Transverse colon (tissue), 4 donors: ENCODE data around the gene SEC14L1. TPM values are rescaled to one million over a fixed set of nuclear protein-coding genes. Genes with fewer than 3 reads are reported as not detected.
A peak's percentile ranks its signal among the peaks of the same experiment; 100 is the strongest.

Experiments used
- DNase-seq: peaks from one replicate; pipeline ENCODE4 v3.0.0-alpha.2; 2019
- H3K27ac ChIP-seq, 4 donors: fragments of 200-600 bp; sonication (generic); 2 replicates each; pipeline ENCODE4 v1.5.1; 2016 to 2018; ENCODE audit warnings: inconsistent platforms in 4 of 4
- H3K27me3 ChIP-seq: fragments of 200-600 bp; sonication (generic); 2 replicates; pipeline ENCODE4 v1.5.1; 2017; ENCODE audit warnings: inconsistent platforms
- H3K36me3 ChIP-seq, 4 donors: fragments of 200-600 bp; sonication (generic); 2 replicates each; pipeline ENCODE4 v1.5.1; 2017 to 2019; ENCODE audit warnings: inconsistent platforms in 4 of 4
- H3K4me1 ChIP-seq, 4 donors: fragments of 200-600 bp; sonication (generic); 2 replicates each; pipeline ENCODE4 v1.5.1; 2017 to 2020; ENCODE audit warnings: inconsistent platforms in 4 of 4
- H3K4me3 ChIP-seq, 4 donors: fragments of 200-600 bp; sonication (generic); 1 replicate in 1 of 4; 2 replicates in 3 of 4; pipeline versions ENCODE4 v1.5.1 to v1.6.1; 2017 to 2019; ENCODE audit warnings: inconsistent platforms in 4 of 4
- H3K9me3 ChIP-seq, 2 donors: fragments of 200-600 bp; sonication (generic); 2 replicates each; pipeline ENCODE4 v1.5.1; 2017 to 2019; ENCODE audit warnings: inconsistent platforms in 2 of 2
- EP300 ChIP-seq: sonication (generic); formaldehyde crosslinking; IDR thresholded peaks from one replicate; pipeline ENCODE4 v1.6.1; 2017; ENCODE audit warnings: antibody characterized with exemption, low read depth
- POLR2A ChIP-seq: fragments of 450-650 bp; IDR thresholded peaks from one replicate; pipeline ENCODE4 v1.6.1; 2016; ENCODE audit warnings: antibody characterized with exemption, mild to moderate bottlenecking, moderate library complexity
- POLR2AphosphoS5 ChIP-seq, 3 donors: sonication (generic); formaldehyde crosslinking; IDR thresholded peaks; one replicate each; pipeline ENCODE4 v1.6.1; 2016; ENCODE audit warnings: antibody characterized with exemption in 3 of 3
- WGBS, 2 donors: methylation state at CpG; one replicate each; pipeline ENCODE4 v1.1.5; 2018; ENCODE audit warnings: low coverage in 1 of 2; 5-methylcytosine and 5-hydroxymethylcytosine counted together
- in situ Hi-C, 4 donors: fragments of 200-750 bp; cut with MboI; loops; one replicate each; pipeline versions ENCODE4 v1.15.0 to v1.15.1; 2017; ENCODE audit warnings: low sequenced_read_pairs in 3 of 4, low pct_ligation_motif_present in 1 of 4, low pct_unique_long_range_greater_than_20kb in 1 of 4
- intact Hi-C: fragments of 100-400 bp; cut with DNase I; formaldehyde crosslinking; loops from one replicate; pipeline ENCODE4 v1.15.1; 2023; ENCODE audit warnings: low total_unique reads
- total RNA-seq, 4 donors: library from RNA; depleted of rRNA; stranded (reverse); fragments of >200 nt; gene quantifications; one replicate each; pipeline ENCODE4 v1.1.0, GENCODE V29; 2016
- TF ChIP-seq, protein P1 (sequence below), 5 experiments: fragments of 200-600 bp in 3 of 5; fragments of 450-650 bp in 2 of 5; sonication (generic) in 3 of 5; IDR thresholded peaks; 1 replicate in 2 of 5; 2 replicates in 3 of 5; pipeline ENCODE4 v1.5.1; 2016 to 2017; ENCODE audit warnings: antibody characterized with exemption in 5 of 5, inconsistent platforms in 3 of 5, mild to moderate bottlenecking in 2 of 5, moderate library complexity in 1 of 5

The SEC14L1 gene
- total RNA-seq, 4 donors from 2014 or later = 16.8 to 34.6 (median 23.8) TPM

DNA sequence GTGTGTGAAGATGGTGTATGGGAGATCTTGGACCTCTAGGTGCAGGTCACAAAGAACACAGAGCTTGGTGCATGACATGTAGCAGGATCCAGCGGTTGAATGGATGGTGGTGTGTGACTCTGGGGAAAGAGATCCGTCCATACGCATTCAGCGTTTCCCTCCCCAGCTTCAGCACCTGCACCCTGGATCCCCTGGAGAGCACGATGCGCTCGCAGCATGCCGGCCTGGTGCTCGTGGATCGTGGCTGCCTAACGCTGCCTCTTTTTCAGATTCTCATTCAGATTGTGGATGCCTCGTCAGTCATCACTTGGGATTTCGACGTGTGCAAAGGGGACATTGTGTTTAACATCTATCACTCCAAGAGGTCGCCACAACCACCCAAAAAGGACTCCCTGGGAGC lies 70.9 kb downstream of the SEC14L1 start:
- Histone ChIP-seq H3K4me3 (no peak overlapping the region), H3K4me1 (peaks cover 0 to 21% (median 0%) of the 10 kb centered on the region in 4 donors), H3K27ac (peak overlapping the region; percentile 33 to 71 (median 49)), H3K27me3 (no peaks in the 10 kb centered on the region), H3K9me3 (no peaks in the 10 kb centered on the region), H3K36me3 (peaks cover 0 to 55% (median 19%) of the 10 kb centered on the region in 4 donors)
- intact Hi-C loops (no loop called here), in situ Hi-C loops (no loop called here)
- no peak for DNase-seq
- WGBS, 2 donors = 94% methylated on average over 15 of the region's 15 CpGs; no CpG with 5 or more reads in 1 of the 2 donors
- no peak for TF ChIP-seq POLR2AphosphoS5 (IDR thresholded peaks at IDR 0.05)
- TF ChIP-seq EP300 = no peak
- no peak for TF ChIP-seq POLR2A
- TF ChIP-seq, protein P1, sequence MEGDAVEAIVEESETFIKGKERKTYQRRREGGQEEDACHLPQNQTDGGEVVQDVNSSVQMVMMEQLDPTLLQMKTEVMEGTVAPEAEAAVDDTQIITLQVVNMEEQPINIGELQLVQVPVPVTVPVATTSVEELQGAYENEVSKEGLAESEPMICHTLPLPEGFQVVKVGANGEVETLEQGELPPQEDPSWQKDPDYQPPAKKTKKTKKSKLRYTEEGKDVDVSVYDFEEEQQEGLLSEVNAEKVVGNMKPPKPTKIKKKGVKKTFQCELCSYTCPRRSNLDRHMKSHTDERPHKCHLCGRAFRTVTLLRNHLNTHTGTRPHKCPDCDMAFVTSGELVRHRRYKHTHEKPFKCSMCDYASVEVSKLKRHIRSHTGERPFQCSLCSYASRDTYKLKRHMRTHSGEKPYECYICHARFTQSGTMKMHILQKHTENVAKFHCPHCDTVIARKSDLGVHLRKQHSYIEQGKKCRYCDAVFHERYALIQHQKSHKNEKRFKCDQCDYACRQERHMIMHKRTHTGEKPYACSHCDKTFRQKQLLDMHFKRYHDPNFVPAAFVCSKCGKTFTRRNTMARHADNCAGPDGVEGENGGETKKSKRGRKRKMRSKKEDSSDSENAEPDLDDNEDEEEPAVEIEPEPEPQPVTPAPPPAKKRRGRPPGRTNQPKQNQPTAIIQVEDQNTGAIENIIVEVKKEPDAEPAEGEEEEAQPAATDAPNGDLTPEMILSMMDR (IDR thresholded peaks at IDR 0.05) = no peak

DNA sequence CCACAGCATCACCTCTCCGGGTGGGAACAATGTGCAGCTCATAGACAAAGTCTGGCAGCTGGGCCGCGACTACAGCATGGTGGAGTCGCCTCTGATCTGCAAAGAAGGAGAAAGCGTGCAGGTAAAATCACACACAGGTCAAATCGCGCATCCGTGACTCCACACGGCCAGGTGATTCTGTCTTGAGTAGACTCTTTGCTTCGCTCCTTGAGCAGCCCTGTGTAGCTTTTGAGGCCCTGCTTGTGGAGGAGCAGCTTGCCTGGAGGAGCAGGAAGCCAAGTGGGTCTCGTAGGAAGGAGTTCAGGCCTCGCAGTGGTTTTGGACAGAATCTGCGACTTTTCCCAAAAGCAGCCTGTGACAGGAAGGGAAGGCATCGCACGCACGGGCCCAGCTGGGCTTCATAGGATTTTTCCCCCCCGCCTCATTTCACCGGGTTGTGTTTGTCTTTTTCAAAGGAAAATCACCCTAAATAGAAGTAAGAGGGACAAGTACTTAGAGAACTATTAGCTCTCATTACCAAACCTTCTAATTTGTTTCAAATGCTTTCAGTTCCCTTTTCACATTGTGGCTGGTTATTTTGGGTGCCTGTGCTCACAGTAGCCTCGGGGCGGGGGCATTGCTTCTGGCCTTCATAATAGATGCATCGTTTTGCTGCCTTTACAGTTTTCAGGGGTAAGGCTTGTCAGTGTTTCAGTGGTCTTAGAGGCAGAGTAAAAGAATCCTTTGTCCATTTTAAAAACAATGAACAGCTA lies 71.5 kb downstream of the SEC14L1 start:
- Histone ChIP-seq H3K4me1 (peaks cover 0 to 21% (median 0%) of the 10 kb centered on the region in 4 donors), H3K27ac (peak overlapping the region; percentile 33 to 71 (median 49)), H3K36me3 (peaks cover 0 to 56% (median 19%) of the 10 kb centered on the region in 4 donors), H3K27me3 (no peaks in the 10 kb centered on the region), H3K4me3 (no peak overlapping the region), H3K9me3 (no peaks in the 10 kb centered on the region)
- 79 to 100% methylated on average over 1 to 21 of the region's 21 CpGs for WGBS, 2 donors
- TF ChIP-seq POLR2A (no peak), EP300 (no peak)
- in situ Hi-C loops (no loop called here), intact Hi-C loops (no loop called here)
- peak; percentile 48 for DNase-seq

DNA sequence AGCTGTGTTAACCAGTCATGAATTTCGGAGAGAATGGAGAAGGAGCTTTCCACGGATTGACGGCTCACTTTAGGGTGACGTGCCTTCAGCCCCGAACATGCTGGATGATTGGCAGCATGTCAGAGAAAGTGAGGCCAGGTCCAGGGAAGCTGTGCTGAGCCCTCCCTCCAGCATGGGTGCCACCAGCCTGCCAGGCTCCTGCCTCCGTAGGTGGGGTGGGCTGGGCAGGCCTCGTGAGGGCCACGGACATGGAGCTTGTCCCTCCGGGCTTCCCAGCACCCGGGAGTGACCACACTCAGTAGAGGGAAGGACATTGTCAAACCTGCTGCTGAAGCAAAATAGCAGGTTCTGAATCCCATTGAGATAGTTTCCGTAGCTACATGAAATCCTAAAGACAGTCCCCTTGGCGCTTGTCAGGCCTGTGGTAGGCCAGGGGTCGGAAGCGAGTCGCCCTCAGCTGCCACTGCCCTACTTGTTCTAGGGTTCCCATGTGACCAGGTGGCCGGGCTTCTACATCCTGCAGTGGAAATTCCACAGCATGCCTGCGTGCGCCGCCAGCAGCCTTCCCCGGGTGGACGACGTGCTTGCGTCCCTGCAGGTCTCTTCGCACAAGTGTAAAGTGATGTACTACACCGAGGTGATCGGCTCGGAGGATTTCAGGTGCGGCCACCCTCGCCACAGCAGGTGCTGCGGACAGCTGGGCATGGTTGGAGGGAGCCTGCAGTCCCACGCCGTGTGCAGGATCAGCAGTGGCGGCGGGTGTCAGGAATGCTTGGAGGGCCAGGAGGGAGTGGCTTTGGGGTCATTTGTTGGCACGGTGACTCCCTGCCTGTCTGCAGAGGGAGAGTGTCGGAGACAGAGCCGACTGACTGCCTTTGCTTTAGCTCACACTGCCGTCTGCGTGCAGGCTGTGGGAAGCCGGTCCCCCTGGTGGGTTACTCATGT lies 72.3 kb downstream of the SEC14L1 start:
- H3K36me3 ChIP-seq = peaks cover 0 to 54% (median 19%) of the 10 kb centered on the region in 4 donors
- peak overlapping the region; percentile 33 to 71 (median 49) for H3K27ac ChIP-seq
- H3K9me3 ChIP-seq = no peaks in the 10 kb centered on the region
- 91 to 94% methylated on average over 9 to 36 of the region's 40 CpGs for WGBS, 2 donors
- DNase-seq = no peak
- TF ChIP-seq, protein P1 (IDR thresholded peaks at IDR 0.05) = no peak
- TF ChIP-seq EP300 = no peak
- no peak for TF ChIP-seq POLR2A
- TF ChIP-seq POLR2AphosphoS5 (IDR thresholded peaks at IDR 0.05) = no peak
- peaks cover 0 to 17% (median 0%) of the 10 kb centered on the region in 4 donors for H3K4me1 ChIP-seq
- H3K27me3 ChIP-seq = no peaks in the 10 kb centered on the region
- intact Hi-C loops = no loop called here
- H3K4me3 ChIP-seq = no peak overlapping the region
- in situ Hi-C loops = no loop called here

DNA sequence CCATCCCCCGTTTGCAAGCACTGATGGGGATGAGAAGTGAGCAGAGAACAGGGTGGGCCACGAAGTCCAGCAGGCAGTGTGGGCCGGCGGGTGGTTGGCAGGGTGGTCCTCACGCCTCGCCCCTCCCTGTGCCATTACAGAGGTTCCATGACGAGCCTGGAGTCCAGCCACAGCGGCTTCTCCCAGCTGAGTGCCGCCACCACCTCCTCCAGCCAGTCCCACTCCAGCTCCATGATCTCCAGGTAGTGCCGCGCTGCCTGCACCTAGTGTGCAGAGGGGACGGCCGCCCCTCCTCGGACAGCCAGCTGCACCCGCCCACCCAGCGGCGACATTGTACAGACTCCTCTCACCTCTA lies 73.0 kb downstream of the SEC14L1 start:
- intact Hi-C loops = no loop called here
- in situ Hi-C loops = no loop called here
- no peaks in the 10 kb centered on the region for H3K27me3 ChIP-seq
- 88% methylated on average over 13 of the region's 17 CpGs; no CpG with 5 or more reads in 1 of the 2 donors for WGBS, 2 donors
- no peak for DNase-seq
- no peaks in the 10 kb centered on the region for H3K9me3 ChIP-seq
- no peak overlapping the region for H3K4me3 ChIP-seq
- peaks cover 0 to 10% (median 0%) of the 10 kb centered on the region in 4 donors for H3K4me1 ChIP-seq
- H3K36me3 ChIP-seq = peaks cover 0 to 51% (median 19%) of the 10 kb centered on the region in 4 donors
- H3K27ac ChIP-seq = peak overlapping the region in 1 of 4 donors; percentile 58
- TF ChIP-seq POLR2AphosphoS5 (IDR thresholded peaks at IDR 0.05) (no peak), EP300 (no peak), POLR2A (no peak)
- TF ChIP-seq, protein P1 (IDR thresholded peaks at IDR 0.05) = no peak
